NCI-H1105 treated with DMSO at 0.1 percent for 48 hours (cell line): ENCODE results near the gene EFCAB8.
"Not testable (repeated sequence)": the region's sequence is repeated elsewhere in the genome, so short reads cannot be mapped to it uniquely, and the experiment has no call there.

Experiments
- DNase-seq: peaks from one replicate; lab custom pipeline; 2025; lab: John Stamatoyannopoulos, UW

The EFCAB8 gene

DNA sequence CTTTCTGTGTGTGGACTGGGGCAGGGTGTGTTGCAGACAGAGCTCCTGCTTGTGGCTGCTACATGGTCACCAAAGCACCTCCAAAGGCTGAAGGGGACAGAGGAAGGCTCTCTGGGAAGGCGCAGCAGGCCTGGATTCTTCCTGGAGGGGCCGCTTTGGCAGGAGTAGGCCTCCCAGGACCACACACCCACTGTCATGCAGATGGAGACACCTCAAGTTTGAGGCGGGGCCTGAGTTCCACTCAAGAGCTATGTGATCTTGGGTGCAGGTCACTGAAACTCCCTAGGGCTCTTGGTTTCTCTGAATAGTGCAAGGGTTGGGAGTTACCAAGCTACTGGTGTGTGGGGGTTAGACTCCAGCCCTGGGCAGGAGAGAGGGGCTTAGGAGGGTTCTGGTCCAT lies 27.9 kb downstream of the EFCAB8 start:
- DNase-seq, result no peak

DNA sequence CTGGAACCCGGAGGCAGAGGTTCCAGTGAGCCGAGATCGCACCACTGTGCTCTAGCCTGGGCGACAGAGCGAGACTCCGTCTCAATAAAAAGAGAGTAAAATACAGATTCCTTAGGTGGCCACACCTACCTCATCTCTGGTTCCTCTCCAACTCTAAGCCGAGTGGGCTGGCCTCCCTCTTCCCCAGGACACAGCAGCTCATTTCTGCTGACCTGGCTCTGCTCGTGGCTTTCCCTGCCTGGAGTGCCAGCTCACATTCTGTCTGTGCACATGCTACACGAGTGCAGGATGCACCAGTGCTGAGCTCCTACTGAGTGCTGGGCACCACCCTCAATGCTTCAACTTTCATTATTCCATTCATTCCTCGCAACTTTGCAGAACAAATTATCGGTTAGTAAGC lies 28.8 kb downstream of the EFCAB8 start:
- DNase-seq, result no peak

DNA sequence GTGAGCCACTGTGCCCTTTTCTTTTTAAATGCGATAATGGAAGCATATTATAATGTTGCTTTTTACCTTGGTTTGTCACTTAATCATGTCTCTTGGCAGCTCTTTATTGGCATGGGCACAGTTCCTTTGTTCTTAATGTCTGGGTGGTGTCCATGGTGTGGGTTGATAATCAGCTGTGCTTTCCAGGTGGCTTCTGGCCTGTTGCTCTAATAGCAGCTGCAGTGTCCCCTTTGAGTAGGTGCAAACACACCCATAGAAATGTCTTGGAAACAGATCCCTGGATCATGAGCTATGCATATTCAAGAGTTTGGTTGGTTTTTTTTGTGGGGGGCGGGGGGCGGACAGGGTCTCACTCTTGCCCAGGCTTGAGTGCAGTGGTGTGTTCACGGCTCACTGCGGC lies 29.9 kb downstream of the EFCAB8 start:
- no peak for DNase-seq

DNA sequence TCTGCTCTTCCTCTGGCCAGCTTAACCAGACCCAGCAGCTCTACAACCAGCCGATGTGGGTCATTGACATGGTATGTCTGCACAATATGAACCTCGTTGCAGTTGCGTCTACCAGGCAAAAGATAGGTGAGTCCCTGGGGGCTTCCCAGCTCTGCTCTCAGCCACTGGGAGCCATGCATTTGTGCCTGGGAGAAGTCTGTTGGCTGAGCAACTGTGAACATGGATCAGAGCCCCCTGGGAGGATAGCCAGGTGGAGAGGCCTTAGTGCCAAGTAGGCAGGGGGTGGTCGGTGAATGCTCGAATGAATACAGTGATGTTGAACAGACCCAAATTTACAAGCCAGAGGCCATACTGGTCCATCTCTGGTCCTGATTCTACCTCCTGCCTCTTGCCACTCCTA lies 30.6 kb downstream of the EFCAB8 start:
- DNase-seq, result no peak

DNA sequence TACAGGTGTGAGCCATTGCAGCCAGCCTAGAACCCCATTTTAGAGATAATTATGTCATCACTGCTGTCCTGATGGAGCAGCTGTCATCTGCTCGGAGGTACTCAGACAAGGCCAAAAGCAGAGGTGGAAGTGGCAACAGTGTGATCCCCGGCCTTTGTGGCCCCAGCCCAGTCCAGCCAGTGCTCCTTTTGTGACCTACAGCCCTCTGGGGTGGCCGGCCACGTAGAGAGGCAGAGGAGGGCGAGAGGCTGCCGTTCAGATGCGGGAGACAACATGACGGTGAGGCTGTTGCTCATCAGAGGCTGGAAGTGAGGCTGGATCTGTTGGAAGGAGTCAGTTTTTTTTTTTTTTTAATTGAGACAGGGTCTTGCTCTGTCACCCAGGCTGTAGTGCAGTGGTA lies 32.8 kb downstream of the EFCAB8 start:
- DNase-seq, result no peak

DNA sequence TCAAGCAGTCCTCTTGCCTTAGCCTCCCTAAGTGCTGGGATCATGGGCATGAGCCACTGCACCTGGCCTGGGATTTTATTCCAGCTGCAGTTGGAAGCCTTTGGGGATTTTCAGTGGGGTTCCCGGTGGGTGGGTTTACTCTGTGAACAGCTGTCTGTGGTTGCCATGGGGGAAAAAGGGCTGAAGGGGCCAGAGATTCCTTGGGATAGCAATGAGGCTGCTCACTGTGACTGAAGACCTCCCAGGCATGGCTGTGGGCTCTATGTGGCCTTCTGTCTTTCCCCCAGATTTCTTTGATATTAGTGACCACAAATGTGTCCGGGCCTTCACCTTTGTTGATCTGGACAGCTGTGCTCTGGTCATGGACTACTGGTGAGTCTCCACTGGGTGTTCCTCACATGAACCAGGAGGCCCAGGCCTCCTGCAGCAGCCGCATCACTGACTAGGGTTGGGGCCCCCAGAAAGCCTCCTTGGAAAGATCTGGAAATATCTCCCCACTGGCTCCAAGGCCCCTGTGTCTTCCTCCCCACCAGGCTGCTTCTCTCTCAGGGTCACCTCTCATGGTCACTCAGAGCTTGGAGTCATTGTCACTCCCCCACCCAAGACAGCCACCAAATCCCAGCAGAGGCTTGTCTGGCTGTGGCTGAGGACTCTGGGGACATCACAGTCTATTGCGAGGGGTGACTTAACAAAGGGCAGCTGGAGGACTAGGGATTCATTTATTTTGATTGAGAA lies 33.4 kb downstream of the EFCAB8 start:
- no peak for DNase-seq

DNA sequence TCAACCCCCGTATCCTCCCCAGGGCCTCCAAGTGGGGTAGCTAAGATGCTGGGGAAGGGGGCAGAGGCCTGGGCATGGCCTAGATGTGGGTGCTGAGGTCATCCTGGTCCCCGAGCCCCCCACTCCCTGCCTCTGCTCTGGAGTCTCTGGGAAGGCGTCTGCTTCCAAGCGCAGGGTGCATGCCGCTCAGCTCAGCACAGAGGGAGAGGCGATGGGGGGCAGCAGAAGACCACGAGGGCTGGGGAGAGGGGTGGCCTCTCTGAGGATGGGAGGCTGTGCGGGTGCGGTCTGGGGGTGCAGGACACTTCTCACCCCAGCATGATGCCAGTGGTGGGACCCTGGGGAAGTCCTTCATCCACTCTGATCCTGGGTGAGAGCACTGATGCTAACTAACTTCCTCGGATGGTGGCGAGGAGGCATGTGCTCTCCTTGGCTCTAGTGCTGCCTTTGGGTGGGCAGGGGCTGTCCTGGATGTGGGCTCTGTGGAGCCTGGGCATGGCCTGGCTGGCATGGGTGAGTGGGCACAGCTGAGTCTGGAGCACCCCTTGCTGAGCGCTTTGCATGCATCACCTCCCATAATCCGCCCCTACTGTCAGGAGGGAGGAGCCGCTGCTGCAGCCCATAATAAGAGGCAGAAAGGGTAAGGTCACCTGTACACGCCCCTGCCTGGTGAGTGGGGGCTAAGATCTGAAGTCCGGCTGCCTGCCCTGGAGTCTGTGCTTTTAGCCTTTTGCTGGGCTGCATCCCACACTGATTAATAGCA lies 34.7 kb downstream of the EFCAB8 start:
- no peak for DNase-seq

DNA sequence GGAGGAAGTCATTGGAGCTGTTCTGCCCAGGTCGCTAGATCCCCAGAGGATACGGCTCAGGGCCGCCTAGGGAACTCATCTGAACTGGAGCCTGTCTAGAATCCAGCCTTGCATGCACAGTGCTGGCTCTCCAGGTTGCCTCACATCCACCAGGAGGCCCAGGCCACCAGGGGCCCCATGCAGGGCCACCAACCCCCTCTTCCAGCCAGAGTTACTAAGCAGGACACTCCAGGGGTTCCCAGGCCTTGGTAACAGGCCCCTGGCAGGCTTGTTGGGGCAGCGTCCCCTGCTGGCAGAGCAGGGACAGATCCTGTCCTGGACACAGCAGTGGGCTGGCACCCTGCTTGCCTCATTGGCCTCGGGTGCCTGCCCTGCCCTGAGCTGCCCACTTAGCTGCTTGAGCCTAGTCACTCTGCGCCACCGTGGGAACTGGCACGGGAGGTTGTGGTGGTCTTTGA lies 35.3 kb downstream of the EFCAB8 start:
- DNase-seq, result no peak

DNA sequence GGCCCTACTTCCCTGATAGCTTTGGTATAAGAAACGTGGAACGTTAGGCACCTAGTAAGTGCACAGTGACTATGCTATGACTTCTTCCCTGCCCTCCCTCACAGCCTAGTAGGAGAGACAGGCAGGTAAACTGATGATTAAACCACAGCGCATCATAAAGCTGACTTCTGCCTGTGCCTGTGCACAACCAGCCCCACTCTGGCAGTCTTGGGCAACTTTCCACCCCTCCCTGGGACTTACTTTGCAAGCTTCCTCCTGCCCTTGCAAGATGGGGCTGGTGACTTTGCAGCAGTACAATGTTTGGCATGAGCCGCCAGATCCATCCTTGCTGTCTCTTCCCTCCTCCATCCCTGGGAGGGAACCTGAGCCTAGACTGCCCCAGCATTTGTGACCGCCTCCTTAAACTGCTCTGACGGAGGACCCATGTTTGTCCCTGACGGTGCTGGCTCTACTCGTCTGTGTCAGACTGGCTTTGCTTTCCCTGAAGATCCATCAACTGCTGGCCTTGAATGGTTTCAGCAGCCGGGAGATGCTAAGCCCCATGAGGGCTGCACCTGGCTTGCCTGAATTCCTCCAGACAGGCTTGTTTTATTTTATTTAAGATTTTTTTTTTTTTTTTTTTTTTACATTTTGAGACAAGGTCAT lies 36.1 kb downstream of the EFCAB8 start:
- no peak for DNase-seq

DNA sequence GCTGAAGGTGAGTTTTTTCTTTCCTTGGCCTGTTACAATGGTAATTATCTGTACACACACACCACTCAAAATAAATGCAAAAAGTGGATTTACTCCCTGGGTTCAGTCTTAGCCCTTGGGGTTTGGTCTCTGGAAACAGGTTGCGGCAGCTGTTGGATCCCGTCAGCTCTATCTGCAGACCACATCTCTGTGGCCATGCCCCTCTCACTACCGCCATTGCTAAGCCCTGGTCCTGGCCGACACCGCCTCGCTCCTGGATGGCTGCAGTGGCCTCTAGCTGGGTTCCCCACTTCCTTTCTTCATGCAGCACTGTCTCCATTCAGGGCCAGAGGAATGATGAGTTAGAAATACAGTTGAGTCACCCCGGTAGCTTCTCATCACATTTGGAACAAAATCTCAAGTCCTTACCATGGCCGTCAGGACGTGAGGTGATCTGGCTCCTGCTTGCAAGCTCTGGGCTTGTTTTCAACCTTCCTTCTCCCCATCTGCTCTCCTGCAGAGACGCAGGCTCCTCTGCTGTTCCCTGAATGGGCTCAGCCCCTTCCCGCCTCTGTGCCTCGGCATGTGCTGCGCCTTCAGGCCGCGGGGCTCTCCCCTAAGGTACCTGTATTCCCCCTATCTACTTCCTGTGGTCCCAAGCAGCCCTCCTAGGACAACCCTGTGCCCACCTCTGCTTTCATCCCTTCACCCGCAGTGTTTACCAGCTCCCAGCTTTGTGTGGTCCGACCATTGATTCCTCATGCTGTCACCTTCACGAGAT lies 38.0 kb downstream of the EFCAB8 start:
- no peak for DNase-seq

DNA sequence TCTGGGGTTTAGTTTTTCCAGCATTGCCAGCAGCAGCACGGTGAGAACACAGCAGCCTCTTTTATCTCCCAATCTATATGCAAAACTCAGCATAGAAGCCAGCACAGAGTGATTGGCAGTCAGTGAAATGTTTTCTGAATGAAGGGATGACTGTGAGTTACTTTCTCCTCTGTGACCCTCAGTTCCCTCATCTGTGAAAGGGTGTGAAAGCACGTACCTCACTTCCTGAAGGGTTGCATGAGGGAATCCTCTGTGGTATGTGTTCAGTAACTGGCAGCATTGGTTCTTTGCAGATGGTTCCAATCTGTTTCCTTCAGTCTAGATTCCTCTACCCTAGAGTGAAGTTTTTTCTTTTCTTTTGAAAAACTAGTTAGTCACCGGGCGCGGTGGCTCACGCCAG lies 40.0 kb downstream of the EFCAB8 start:
- no peak for DNase-seq

DNA sequence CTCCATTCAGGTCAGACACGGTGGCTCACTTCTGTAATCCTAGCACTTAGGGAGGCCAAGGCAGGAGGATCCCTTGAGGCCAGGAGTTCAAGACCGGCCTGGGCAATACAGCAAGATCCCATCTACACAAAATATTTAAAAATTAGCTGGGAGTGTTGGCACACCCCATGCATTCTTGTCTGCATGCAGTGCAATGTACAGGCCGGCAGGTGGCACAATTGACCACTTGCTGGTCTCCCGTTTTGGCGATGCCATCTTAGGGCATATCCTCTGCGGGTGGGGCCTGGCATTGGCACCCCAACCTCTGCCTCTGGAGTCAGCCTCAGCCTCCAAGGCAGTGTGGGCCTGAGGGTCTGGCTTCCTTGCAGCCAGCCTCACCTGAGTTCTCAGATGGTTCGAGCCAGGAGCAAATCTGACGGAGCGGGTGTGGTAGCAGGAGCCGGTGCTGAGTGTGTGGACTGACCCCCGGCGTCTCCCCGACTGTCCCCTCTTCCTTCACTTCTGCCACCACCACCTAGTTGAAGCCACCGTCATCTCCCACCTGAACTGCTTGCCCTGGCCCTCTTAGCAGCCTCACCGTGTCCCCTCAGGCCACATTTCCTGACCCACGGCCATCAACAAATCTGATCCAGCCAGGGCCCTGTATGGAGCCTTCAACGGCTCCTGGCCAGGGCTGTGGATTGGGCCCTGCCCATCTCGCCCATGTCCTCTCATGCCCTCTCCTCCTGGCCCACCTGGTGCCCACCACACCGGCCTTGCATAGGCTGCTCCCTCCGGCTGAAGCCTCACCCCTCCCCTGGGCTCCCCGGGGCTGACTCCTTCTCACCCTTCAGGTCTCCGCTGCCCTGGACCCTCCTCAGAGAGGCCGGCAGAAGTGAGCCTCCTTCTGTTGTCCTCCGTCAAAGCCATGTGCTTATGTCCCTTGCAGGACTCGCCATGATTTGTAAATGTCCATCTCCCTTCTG lies 44.0 kb downstream of the EFCAB8 start:
- peak; percentile 48 for DNase-seq

DNA sequence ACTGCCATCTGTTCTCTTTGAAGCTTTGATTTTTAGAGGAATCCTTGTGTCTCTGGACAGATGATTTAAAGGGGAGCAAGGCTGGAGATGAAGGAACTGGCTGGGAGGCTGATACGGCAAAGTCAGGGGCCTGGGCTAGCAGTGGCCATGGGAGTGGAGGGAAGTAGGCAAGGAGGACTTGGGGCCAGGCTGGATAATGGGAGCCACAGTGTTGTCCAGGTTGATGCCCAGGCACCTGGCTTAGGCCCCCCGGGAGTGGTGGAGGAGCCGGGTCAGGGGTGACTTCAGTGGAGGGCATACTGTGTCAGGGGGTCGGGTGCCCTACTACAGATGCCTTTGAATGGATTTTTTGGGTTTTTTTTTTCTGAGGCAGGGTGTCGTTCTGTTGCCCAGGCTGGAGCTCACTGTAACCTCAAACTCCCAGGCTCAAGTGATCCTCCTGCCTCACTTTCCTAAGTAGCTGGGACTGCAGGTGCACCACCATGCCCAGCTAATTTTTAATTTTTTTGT lies 45.0 kb downstream of the EFCAB8 start:
- no peak for DNase-seq

DNA sequence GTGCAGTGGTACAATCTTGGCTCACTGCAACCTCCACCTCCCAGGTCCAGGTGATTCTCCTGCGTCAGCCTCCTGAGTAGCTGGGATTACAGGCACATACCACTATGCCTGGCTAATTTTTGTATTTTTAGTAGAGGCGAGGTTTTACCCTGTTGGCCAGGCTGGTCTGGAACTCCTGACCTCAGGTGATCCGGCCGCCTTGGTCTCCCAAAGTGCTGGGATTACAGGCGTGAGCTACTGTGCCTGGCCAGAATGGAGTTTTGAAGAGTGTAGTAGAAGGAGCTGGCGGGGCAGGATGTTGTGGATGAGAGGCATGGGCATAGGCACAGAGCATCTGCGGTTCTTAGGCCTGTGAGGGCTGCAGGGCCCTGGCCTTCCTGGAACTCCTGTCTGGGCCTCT lies 46.0 kb downstream of the EFCAB8 start:
- DNase-seq, result not testable (repeated sequence)

DNA sequence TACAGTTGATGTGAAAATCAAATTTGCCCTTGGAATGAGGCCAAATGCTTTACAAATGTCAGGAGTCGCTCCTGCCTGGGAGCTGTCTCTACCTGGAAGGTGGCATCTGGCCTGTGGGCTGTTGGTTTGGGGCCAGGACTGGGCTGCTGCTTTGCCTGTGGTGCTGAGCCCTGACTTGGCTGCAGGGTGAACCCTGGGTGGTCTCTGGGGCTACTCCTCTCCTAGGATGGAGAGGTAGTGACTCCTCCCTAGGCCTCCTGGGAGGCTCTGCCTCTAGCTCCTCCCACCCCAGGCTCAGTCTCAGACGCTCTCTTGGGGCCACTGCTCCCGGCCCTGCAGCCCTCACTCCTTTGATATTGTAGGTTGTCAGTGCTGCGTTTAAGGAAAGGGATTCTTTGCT lies 47.5 kb downstream of the EFCAB8 start:
- DNase-seq, result no peak

DNA sequence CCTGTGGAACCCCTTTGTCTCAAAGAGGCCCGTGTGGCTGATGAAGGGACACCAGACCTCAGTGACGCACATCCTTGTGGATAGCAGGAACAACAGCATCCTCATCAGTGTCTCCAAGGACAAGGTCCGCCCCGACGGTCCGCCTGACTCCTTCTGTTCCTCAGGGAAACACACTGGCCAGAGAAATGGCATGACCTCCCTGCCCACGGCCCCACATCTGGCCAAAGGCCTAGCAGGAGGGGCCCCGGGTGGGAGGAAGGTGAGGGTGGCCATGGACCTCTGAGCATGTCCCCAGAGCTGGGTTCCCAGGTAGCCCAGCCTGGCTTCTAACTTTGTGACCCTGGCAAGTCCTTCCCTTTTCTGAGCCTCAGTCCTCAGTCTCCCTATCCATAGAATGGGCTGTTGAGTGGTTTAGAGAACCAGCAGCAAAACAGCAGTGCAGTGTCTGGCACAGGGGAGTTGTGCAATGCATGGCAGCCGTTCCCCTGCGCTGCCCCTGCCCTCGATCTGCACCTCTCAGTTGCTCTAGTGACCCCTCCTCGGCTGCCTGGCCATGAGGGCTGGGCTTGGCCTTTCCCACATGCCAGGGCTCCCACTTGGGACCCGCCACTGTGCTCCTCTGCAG lies 48.3 kb downstream of the EFCAB8 start:
- DNase-seq, result no peak

DNA sequence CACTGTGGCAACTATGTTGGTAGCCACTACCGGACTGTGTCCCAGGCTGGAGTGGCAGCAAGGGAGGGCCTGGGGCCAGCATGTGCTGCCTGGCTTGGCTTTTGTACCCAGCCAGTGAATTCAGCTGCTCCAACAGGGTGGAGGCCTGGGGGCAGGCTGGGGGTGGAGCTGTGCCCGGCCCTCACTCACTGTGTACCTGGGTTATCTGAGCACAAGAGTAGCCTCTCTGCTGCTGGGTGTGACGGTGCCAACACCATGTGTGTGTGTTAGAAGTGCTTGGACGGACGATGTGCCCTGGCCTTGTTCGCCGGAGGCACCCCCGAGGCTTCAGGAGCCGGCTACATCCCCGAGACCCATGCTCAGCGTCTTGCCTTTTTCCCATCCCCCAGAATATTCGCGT lies 49.2 kb downstream of the EFCAB8 start:
- no peak for DNase-seq

DNA sequence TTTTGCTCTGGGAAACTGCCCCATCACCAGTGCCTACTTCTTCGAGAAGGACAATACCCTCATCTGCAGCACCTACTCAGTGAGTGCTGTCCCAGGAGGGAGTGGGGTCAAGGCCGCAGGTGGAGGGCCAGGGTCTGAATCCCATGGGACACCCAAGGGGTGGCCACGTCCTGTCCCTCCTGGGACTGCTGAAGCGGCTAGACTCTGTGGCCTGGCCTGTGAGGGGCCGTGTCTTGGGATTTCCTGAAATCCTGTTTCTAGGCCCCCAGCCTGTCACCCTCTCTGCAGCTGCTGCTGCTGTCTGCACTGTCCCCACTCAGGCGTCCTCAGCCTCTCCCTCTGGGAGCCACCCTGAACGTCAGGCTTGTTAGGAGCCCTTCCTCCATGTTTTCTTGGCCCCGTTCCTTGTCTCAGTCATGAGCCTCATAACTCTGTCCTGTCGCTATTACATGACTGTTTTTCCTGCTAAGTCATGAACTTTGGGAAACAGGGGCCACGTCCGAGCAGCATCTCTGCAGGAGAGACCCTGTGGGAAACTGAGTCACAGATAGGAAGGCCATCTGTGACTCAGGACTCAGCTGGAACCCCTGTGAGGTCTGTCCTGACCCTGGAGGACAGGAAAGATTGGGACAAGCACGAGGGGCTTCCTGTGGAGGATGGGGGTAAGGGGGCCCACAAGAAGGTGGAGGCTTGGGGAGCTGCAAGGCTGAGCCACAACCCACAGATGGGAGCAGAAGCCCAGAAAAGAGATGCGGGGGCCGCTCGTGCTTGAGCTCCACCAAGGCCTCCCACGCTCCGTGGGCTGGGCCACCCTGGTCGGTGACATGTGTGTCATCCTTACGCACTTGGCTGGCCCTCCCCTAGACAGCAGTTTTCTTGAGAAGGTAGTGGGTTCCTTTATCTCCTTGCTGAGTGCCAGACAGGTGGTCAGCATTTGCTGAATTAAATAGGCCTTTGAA lies 49.9 kb downstream of the EFCAB8 start:
- DNase-seq, result no peak

DNA sequence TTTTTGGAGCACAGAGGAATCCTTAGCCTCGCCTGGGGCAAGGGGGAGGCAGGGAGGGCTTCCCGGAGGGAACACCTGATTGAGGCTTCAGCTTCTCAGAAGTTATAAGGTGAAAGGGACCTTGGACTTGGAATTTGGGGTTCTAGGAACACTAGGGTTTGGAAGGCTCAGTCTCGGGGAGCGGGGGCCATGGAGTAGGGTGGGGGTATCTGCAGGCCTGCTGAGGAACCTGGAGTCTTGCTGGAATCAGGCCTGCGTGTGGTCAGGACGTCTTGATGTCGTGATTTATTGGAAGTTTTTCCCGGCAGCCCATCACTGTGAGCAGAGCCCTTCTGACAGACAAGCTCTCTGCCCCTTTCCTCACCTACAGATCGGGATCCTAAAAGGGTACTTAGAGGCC lies 50.7 kb downstream of the EFCAB8 start:
- DNase-seq, result no peak
